Measurements from ENCODE around the gene BCLAF3.

The BCLAF3 gene

DNA sequence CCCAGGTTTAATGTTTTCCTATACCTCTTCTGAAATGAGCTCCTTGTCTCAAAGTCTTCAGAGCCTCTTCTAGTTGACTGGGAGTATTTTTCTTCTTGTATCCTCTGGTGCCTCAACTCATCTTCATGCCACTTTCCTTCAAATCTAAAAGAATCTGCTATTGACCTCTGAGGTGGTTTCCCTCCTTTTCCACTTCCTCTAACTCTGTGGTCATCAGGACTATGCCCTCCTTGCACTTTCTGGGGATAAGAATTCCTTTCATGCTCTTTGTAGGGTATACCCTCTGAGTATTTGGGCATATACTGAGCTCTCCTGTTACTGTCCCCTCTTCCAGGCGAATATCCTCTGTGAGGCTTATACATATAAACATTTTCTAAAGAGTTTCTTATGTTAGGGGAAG lies 24.8 kb downstream of the BCLAF3 start:
- no peak for DNase-seq (ENCODE audit: low read depth)
- Histone ChIP-seq H3K4me3 (ENCODE audit: low read length) (no peak overlapping the region), H3K36me3 (ENCODE audit: control insufficient read depth, insufficient read depth, low read length, severe bottlenecking) (peaks cover 21% of the 10 kb centered on the region), H3K9me3 (ENCODE audit: control insufficient read depth, low read length) (no peaks in the 10 kb centered on the region), H3K9ac (ENCODE audit: low read length) (no peak overlapping the region), H3K27me3 (replicated peaks; ENCODE audit: control insufficient read depth, insufficient read depth, low read length) (no peaks in the 10 kb centered on the region), H3K4me1 (ENCODE audit: control insufficient read depth, insufficient read depth, low read length) (peaks cover 3% of the 10 kb centered on the region)

- H3K36me3 ChIP-seq (ENCODE audit: control insufficient read depth, insufficient read depth, low read length, severe bottlenecking) = peaks cover 21% of the 10 kb centered on the region
- H3K27me3 ChIP-seq (replicated peaks; ENCODE audit: control insufficient read depth, insufficient read depth, low read length) = no peaks in the 10 kb centered on the region
- H3K9me3 ChIP-seq (ENCODE audit: control insufficient read depth, low read length) = no peaks in the 10 kb centered on the region
- no peak overlapping the region for H3K9ac ChIP-seq (ENCODE audit: low read length)
- H3K4me3 ChIP-seq (ENCODE audit: low read length) = no peak overlapping the region
- no peaks in the 10 kb centered on the region for H3K4me1 ChIP-seq (ENCODE audit: control insufficient read depth, insufficient read depth, low read length)
- no peak for DNase-seq (ENCODE audit: low read depth)
These were observed 26.7 kb downstream of the BCLAF3 start for GRCh38 chrX:19964017-19964710.

DNA sequence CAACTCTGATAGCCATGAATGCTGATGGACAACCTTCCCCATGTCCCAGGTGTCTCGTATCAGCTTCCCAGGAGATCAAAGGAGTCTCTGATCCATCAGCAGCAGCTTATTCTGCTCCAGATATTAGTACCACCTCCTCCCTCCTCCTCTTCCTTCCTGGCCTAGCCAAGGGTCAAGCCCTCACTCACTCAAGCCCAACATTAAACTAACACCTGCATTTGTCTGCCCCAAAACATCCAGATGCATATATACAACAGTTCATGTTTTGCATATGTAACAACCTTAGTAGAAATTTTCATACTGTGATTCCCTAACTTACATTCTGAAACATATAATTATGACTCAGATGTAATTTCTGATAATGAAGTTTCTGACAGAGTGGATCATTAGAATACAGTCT lies 29.9 kb downstream of the BCLAF3 start:
- H3K9me3 ChIP-seq (ENCODE audit: control insufficient read depth, low read length) = no peaks in the 10 kb centered on the region
- no peaks in the 10 kb centered on the region for H3K27me3 ChIP-seq (replicated peaks; ENCODE audit: control insufficient read depth, insufficient read depth, low read length)
- no peak for DNase-seq (ENCODE audit: low read depth)
- no peak overlapping the region for H3K9ac ChIP-seq (ENCODE audit: low read length)
- H3K4me1 ChIP-seq (ENCODE audit: control insufficient read depth, insufficient read depth, low read length) = peaks cover 9% of the 10 kb centered on the region
- H3K4me3 ChIP-seq (ENCODE audit: low read length) = no peak overlapping the region
- H3K36me3 ChIP-seq (ENCODE audit: control insufficient read depth, insufficient read depth, low read length, severe bottlenecking) = peaks cover 18% of the 10 kb centered on the region

GRCh38 chrX:19958552-19959486 lies 32.0 kb downstream of the BCLAF3 start:
- Histone ChIP-seq H3K27me3 (replicated peaks; ENCODE audit: control insufficient read depth, insufficient read depth, low read length) (no peaks in the 10 kb centered on the region), H3K9ac (ENCODE audit: low read length) (no peak overlapping the region), H3K9me3 (ENCODE audit: control insufficient read depth, low read length) (no peaks in the 10 kb centered on the region), H3K36me3 (ENCODE audit: control insufficient read depth, insufficient read depth, low read length, severe bottlenecking) (no peaks in the 10 kb centered on the region), H3K4me1 (ENCODE audit: control insufficient read depth, insufficient read depth, low read length) (peaks cover 27% of the 10 kb centered on the region), H3K4me3 (ENCODE audit: low read length) (no peak overlapping the region)
- no peak for DNase-seq (ENCODE audit: low read depth)

DNA sequence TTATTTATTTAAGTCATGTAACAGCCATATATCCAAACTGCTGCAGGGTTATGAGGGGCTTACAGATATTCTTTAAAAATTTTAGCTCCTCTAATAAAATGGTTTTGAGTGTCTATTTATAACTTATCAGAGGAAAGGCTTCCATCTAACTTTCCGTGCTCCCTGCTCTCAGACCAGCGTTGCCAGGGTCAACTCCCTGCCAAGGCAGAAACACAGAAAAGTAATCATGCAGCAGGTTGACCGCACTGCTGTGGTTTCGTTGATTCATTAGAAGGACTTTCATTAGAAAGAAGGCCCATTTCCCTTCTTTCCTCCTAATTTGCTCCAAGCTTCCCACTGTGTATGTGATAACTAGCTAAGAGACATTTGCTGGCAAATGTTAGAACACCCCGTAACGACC lies 33.9 kb downstream of the BCLAF3 start:
- Histone ChIP-seq H3K9ac (ENCODE audit: low read length) (no peak overlapping the region), H3K27me3 (replicated peaks; ENCODE audit: control insufficient read depth, insufficient read depth, low read length) (no peaks in the 10 kb centered on the region), H3K36me3 (ENCODE audit: control insufficient read depth, insufficient read depth, low read length, severe bottlenecking) (no peaks in the 10 kb centered on the region), H3K9me3 (ENCODE audit: control insufficient read depth, low read length) (no peaks in the 10 kb centered on the region), H3K4me1 (ENCODE audit: control insufficient read depth, insufficient read depth, low read length) (peaks cover 27% of the 10 kb centered on the region), H3K4me3 (ENCODE audit: low read length) (no peak overlapping the region)
- DNase-seq (ENCODE audit: low read depth) = no peak

DNA sequence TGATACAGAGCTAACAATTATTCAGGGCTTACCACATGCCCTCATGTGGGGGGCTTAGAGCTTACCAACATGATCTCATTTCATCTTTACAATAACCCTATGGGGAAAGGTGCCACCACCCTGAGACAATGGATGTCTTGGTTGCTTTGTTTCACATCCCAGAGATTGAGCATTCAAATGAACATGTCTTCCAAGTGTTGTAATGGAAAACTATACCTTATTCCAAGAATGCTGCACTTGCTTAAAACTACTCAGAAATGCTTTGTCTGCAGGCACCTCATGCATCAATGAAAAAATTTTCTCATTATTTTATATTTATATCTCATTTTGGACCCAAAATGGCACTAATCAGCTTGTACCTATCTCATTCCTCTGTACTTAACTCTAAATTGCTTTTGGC lies 34.6 kb downstream of the BCLAF3 start:
- Histone ChIP-seq H3K9ac (ENCODE audit: low read length) (no peak overlapping the region), H3K4me3 (ENCODE audit: low read length) (no peak overlapping the region), H3K27me3 (replicated peaks; ENCODE audit: control insufficient read depth, insufficient read depth, low read length) (no peaks in the 10 kb centered on the region), H3K4me1 (ENCODE audit: control insufficient read depth, insufficient read depth, low read length) (peaks cover 27% of the 10 kb centered on the region), H3K36me3 (ENCODE audit: control insufficient read depth, insufficient read depth, low read length, severe bottlenecking) (no peaks in the 10 kb centered on the region), H3K9me3 (ENCODE audit: control insufficient read depth, low read length) (no peaks in the 10 kb centered on the region)
- no peak for DNase-seq (ENCODE audit: low read depth)

DNA sequence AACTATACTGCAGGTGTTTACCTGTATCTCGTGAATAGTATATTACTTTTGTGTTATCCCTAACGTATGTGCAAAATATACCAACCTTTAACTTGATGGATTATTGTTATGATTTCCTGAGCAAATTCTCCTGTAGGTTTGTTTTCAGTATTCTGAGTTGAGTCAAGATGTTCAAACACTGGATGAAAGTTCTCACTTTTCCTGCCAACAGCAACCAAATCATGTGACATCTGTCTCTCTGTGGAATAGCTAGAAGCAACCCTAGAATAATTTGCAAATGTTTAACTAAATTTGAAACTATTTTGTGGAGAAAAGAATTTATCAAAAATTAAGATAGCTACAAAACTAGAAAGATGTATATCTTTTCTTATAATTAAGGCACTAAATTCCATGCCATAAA lies 35.6 kb downstream of the BCLAF3 start:
- Histone ChIP-seq H3K27me3 (replicated peaks; ENCODE audit: control insufficient read depth, insufficient read depth, low read length) (no peaks in the 10 kb centered on the region), H3K4me3 (ENCODE audit: low read length) (peak overlapping the region; percentile 59), H3K9ac (ENCODE audit: low read length) (peak overlapping the region; percentile 61), H3K9me3 (ENCODE audit: control insufficient read depth, low read length) (no peaks in the 10 kb centered on the region), H3K4me1 (ENCODE audit: control insufficient read depth, insufficient read depth, low read length) (peaks cover 27% of the 10 kb centered on the region), H3K36me3 (ENCODE audit: control insufficient read depth, insufficient read depth, low read length, severe bottlenecking) (no peaks in the 10 kb centered on the region)
- DNase-seq (ENCODE audit: low read depth) = peak; percentile 9

GRCh38 chrX:19954335-19955096 lies 36.3 kb downstream of the BCLAF3 start:
- H3K4me3 ChIP-seq (ENCODE audit: low read length) = peak overlapping the region; percentile 59
- H3K36me3 ChIP-seq (ENCODE audit: control insufficient read depth, insufficient read depth, low read length, severe bottlenecking) = no peaks in the 10 kb centered on the region
- no peaks in the 10 kb centered on the region for H3K27me3 ChIP-seq (replicated peaks; ENCODE audit: control insufficient read depth, insufficient read depth, low read length)
- H3K9me3 ChIP-seq (ENCODE audit: control insufficient read depth, low read length) = no peaks in the 10 kb centered on the region
- peaks cover 27% of the 10 kb centered on the region for H3K4me1 ChIP-seq (ENCODE audit: control insufficient read depth, insufficient read depth, low read length)
- H3K9ac ChIP-seq (ENCODE audit: low read length) = peak overlapping the region; percentile 61
- DNase-seq (ENCODE audit: low read depth) = peak; percentile 41

- Histone ChIP-seq H3K4me3 (ENCODE audit: low read length) (no peak overlapping the region), H3K36me3 (ENCODE audit: control insufficient read depth, insufficient read depth, low read length, severe bottlenecking) (no peaks in the 10 kb centered on the region), H3K9me3 (ENCODE audit: control insufficient read depth, low read length) (no peaks in the 10 kb centered on the region), H3K9ac (ENCODE audit: low read length) (no peak overlapping the region), H3K4me1 (ENCODE audit: control insufficient read depth, insufficient read depth, low read length) (peaks cover 27% of the 10 kb centered on the region), H3K27me3 (replicated peaks; ENCODE audit: control insufficient read depth, insufficient read depth, low read length) (peaks cover 5% of the 10 kb centered on the region)
- DNase-seq (ENCODE audit: low read depth) = no peak
These were observed 37.7 kb downstream of the BCLAF3 start for GRCh38 chrX:19953145-19953544.

GRCh38 chrX:19949340-19949739 lies 41.5 kb downstream of the BCLAF3 start:
- H3K27me3 ChIP-seq (replicated peaks; ENCODE audit: control insufficient read depth, insufficient read depth, low read length) = peaks cover 5% of the 10 kb centered on the region
- H3K4me1 ChIP-seq (ENCODE audit: control insufficient read depth, insufficient read depth, low read length) = peaks cover 5% of the 10 kb centered on the region
- no peaks in the 10 kb centered on the region for H3K9me3 ChIP-seq (ENCODE audit: control insufficient read depth, low read length)
- DNase-seq (ENCODE audit: low read depth) = no peak
- H3K36me3 ChIP-seq (ENCODE audit: control insufficient read depth, insufficient read depth, low read length, severe bottlenecking) = no peaks in the 10 kb centered on the region
- no peak overlapping the region for H3K9ac ChIP-seq (ENCODE audit: low read length)
- H3K4me3 ChIP-seq (ENCODE audit: low read length) = no peak overlapping the region

DNA sequence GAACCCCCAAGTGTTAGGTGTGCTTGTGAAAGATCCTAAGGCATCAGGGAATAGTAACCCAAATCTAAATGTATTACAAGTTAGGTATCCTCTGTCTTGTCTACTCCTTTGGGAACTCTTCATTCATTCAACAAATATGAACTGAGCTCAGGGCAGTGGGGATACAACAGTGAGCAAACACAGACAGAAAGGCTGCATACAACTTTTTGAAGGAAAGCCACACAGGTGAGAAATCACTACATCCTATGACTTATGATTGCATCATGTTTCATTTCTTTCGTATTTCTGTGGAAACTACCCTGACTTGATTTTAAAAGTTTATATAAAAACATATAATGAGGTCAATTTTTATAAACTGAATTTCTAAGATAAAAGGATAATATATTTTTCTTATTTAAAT lies 43.2 kb downstream of the BCLAF3 start:
- H3K36me3 ChIP-seq (ENCODE audit: control insufficient read depth, insufficient read depth, low read length, severe bottlenecking) = no peaks in the 10 kb centered on the region
- no peak for DNase-seq (ENCODE audit: low read depth)
- no peaks in the 10 kb centered on the region for H3K9me3 ChIP-seq (ENCODE audit: control insufficient read depth, low read length)
- no peak overlapping the region for H3K4me3 ChIP-seq (ENCODE audit: low read length)
- H3K27me3 ChIP-seq (replicated peaks; ENCODE audit: control insufficient read depth, insufficient read depth, low read length) = peaks cover 5% of the 10 kb centered on the region
- H3K4me1 ChIP-seq (ENCODE audit: control insufficient read depth, insufficient read depth, low read length) = no peaks in the 10 kb centered on the region
- no peak overlapping the region for H3K9ac ChIP-seq (ENCODE audit: low read length)

All from adipocyte (in vitro differentiated cells).